Activated CD8-positive, alpha-beta memory T cell treated with anti-CD3 and anti-CD28 coated beads for 4 hours (primary cell): ENCODE measurements around the gene MTRR.
A peak's percentile ranks its signal among the peaks of the same experiment; 100 is the strongest.

Source experiments
- DNase-seq, 2 donors: peaks; one replicate each; pipeline ENCODE4 v3.0.0-alpha.2; 2020; ENCODE audit warnings: low read depth in 2 of 2

The MTRR gene

DNA sequence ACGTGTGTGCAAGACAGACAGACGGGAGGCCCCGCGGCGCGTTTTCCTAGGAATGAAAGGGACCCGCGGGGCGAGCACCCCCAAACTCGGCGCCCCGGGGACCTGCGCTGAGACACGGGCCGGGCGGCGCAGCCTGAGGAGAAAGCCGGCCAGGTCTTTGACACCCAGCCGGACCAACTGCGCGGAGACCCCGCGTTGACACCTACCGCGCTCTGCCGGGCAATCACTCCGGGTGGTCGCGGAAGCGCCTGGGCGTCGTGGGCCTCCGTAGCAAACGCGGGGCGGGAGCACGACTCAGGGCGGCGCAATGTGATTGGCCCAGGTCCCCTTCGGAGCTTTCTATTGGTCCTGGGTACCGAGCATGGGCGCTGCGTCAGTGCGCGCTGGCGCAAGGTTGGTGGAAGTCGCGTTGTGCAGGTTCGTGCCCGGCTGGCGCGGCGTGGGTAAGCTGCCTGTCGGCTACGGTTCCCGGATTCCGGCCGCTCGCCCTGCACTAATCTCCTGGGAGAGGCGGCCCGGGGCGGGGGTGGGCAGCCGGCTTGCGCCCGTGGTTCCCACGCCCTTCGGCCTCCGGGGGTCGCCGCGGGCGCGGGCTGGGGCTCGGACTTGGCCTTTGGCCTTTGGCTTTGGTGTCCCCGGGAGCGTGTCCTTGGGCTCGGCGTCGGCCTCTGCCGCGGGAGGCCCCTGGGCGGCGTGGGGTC is at the start of gene MTRR, which contains the start of gene FASTKD3:
Gene MTRR, plus strand, starts transcription at position 376 of the 701 bp plus-strand sequence. CDS start 1,647 bp downstream, outside the sequence.
Gene FASTKD3, minus strand, starts transcription at position 259 of the 701 bp plus-strand sequence. CDS start 948 bp downstream, outside the sequence.
- peak; percentile 77 to 85 for DNase-seq

GRCh38 chr5:7822449-7822848 is 46.5 kb upstream of the MTRR start:
- no peak for DNase-seq

- DNase-seq, result no peak
These were observed 45.4 kb upstream of the MTRR start for GRCh38 chr5:7823594-7823993.

- DNase-seq, result no peak
These were observed 44.0 kb upstream of the MTRR start for GRCh38 chr5:7824995-7825394.

DNA sequence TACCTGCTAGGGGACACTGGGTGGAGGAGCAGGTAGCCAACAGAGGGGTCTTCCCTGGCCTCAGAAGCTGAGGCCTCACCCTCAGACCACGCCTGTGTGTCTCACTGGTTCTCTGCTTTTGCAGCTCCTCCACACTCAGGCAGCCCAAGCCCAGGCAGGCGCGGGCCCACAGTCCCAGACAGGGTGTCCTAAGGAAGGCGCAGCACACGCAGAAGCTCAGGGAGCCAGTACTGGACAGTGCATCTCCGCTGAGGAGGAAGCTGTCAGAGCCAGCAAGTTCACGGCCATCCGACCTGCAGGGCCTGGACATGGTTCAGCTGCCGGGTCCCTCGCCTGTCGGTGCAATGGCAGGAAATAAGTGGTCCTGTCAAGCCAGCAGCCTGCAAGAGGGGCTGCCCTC is 43.3 kb upstream of the MTRR start:
- DNase-seq, result no peak

DNA sequence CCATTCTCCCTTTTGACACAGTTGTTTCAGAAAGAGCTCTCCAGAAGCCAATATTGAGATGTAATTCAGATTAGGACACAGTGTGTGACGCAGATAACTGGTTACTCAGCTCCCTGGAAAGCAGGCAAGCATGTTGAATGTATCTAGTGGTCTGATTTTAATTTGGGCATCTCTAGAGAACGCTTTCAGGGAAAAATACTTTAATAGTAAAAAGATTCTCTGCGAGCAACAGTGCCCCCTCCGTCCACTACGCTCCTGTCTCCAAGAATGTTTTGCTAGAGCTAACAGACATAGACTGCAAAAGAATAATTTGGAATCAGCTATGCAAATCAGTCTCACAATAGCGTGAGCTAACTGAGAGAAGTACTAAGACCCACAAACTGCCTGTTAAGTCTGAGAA is 41.3 kb upstream of the MTRR start:
- DNase-seq, result no peak

GRCh38 chr5:7828269-7828668 is 40.7 kb upstream of the MTRR start:
- DNase-seq, result no peak

DNA sequence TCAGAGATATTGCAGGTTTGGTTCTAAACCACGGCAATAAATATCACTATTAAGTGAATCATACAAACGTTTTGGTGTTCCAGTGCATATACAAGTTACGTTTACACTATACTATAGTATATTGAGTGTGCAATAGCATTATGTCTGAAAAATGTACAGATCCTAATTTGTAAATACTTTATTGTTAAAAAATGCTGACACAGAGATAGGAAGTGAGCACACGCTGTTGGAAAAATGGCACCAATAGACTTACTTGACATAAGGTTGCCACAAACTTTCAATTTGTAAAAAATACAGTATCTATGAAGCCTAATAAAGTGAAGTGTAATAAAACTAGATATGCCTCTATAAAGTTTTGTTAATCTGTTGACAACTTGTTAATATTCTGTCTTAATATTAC is 34.0 kb upstream of the MTRR start:
- no peak for DNase-seq

GRCh38 chr5:7837403-7837802 is 31.5 kb upstream of the MTRR start:
- DNase-seq, result no peak

GRCh38 chr5:7842531-7842930 is 26.4 kb upstream of the MTRR start:
- no peak for DNase-seq

DNA sequence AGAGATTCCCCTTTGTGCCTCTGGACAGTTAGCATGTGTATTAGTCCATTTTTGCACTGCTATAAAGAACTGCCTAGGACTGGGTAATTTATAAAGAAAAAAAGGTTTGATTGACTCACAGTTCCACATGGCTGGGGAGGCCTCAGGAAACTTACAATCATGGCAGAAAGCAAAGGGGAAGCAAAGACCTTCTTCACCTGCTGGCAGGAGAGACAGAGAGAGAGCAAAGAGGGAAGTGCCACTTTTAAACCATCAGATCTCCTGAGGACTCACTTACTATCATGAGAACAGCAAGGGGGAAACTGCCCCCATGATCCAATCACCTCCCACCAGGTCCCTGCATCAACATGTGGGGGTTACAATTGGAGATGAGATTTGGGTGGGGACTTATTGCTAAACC is 24.0 kb upstream of the MTRR start:
- no peak for DNase-seq

GRCh38 chr5:7845557-7845956 is 23.4 kb upstream of the MTRR start:
- DNase-seq, result no peak

- DNase-seq, result no peak
These were observed 22.6 kb upstream of the MTRR start for GRCh38 chr5:7846327-7846726.

GRCh38 chr5:7848296-7848695 is 20.7 kb upstream of the MTRR start:
- no peak for DNase-seq

DNA sequence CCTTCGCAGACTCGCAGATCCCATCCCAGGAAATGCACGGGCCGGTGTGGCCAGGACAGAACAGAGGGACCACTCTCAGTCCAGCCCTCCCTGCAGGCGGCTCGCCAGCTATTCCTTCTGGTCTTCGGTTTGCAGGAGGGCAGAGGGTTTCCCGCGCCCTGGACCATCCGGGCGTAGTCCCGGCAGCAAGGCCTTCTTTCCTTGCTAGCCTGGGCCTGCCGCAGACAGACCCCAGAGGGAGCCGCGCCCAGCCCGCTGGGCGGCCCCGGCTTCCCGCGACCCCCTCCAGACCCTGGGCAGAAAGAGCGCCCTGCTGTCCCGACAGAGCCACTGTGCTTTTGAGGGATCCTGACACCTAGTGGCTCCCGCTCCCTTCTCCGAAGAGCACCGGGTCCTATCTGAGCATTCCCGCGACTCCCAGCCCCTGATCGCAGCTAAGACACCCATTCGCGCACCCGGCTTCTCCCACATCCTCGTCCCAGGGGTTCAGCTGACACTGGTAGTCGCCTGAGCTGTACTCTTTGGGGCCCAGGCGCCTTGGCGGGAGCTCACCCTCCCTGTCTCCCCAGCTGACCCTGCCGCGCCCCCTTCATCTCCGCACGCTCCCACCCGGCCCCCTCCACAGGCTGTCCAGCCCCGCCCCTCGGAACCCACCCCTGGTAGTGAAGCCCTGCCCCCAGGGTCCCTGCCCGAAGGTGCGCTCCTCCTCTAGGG is 19.1 kb upstream of the MTRR start:
- no peak for DNase-seq

DNA sequence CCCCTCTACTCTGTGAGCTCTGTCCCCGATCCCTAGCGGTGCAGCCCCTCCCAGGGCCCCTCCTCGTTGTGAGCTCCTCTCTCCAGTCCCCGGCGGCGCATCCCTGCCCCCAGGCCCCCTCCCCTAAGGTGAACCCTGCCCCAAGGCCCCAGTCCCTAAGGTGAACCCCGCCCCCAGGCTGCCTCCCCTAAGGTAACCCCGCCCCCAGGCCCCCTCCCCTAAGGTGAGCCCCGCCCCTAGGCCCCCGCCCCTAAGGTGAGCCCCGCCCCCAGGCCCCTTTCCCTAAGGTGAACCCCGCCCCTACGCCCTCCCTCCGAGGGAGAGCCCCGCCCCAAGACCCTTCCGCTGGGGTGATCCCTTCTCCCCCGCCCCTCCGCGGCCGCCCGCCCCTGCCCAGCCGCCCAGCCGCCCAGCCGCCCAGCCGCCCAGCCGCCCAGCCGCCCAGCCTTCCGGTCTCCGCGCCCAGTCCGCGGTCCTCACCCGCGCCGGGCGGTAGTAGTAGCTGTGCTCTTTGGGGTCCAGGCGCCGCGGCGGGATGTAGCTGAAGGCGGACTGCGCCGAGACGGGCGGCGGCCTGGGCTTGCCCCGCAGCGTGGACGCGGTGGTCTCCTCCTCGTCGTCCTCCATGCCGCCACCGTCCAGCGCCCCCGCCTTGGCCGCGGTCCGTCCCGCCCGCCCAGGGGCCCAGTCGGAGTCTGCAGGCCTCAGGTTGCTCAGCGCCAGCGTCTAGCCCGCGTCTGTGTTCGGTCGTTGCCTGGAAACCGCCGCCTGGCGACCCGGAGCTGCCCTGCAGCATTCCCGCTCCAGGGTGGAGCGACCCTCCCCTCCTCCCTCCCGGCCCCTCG is 18.3 kb upstream of the MTRR start, which contains the start of gene CFAP90:
Gene CFAP90, minus strand, starts transcription at position 739 of the 845 bp plus-strand sequence. Its CDS starts 112 bp downstream, at position 627.
- no peak for DNase-seq

GRCh38 chr5:7851240-7851592 is 17.7 kb upstream of the MTRR start:
- no peak for DNase-seq

DNA sequence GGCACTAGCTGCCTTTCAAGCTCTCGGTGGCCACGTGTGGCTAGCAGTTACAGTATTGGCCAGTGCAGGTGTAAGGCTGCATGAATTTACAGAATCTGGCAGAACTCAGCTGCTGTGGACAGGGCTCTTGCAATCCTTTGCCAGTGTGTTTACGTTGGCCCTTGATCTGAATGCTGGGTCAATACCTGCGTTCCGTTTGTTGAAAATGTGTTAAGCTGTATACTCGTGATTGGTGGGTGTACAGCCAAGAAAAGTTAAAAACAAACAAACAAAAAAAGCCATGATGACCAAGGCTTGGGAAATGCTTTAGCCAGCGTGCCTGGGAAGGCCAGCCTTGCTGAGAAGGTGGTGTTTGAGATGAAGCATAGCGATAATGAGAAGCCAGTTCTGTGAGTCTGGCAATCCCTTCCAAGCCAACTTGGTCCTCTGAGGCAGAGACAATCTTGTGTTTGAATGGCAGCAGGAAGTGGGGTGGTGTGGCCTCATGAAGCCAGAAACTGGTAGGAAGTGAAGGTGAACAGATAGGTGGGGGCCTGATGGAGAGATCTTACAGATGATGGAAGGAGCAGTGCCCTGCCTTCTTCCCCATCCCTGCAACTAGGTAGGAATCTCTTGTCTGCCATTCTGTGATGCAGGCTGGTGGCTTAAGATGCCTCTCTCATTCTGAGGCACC is 17.2 kb upstream of the MTRR start:
- DNase-seq, result no peak

GRCh38 chr5:7852542-7852941 is 16.4 kb upstream of the MTRR start:
- DNase-seq, result no peak

DNA sequence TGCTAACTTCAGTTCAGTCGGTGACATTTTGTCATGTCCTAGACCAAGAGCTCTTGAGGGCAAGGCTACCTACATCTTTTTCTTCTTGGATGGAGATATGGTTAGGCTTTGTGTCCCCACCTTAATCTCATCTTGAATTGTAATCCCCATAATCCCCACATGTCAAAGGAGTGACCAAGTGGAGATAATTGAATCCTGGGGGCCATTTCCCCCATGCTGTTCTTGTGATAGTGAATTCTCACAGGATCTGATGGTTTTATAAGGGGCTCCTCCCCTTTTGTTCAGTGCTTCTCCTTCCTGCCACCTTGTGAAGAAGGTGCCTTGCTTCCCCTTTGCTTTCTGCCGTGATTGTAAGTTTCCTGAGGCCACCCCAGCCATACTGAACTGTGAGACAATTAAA is 16.0 kb upstream of the MTRR start:
- DNase-seq, result no peak

DNA sequence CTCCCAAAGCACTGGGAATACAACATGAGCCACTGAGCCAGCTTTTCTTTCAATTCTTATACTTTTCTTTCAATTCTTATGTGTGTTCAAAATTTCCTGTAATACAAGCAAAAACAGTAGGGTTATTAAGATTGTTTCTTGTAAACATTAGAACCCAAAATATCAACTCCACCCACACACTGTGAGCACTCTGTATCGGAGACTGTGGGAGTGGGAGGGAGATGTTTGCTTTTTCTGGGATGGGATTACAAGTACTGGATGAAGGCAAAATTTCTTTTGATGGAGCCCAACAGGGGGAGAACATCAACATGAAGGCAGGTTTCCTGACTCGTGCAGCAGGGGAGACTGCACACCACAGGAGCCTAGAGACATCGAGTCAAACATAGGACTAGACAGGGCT is 13.3 kb upstream of the MTRR start:
- DNase-seq, result no peak

- DNase-seq, result no peak
These were observed 12.1 kb upstream of the MTRR start for GRCh38 chr5:7856855-7857254.
